Measurements from ENCODE around the gene CLCN5. TPM values are rescaled to one million over a fixed set of nuclear protein-coding genes. Genes with fewer than 3 reads are reported as not detected.

The CLCN5 gene
- total RNA-seq, 6 experiments from 2014 or later = 9.7 to 26.5 (median 14.0) TPM

GRCh38 chrX:49925176-49925575 is 2.8 kb downstream of the CLCN5 start:
- 18% methylated on average over 2 of the region's 2 CpGs for WGBS (ENCODE audit: insufficient coverage, low coverage, low lambda C conversion rate, missing lambda C conversion rate)
- Histone ChIP-seq H3K36me3 (no peaks in the 10 kb centered on the region), H3K9me3 (no peaks in the 10 kb centered on the region), H3K27me3 (no peaks in the 10 kb centered on the region), H3K27ac (no peak overlapping the region), H3K4me1 (peaks cover 0 to 1% (median 0%) of the 10 kb centered on the region in 4 donors), H3K4me3 (no peak overlapping the region)
- ATAC-seq (no peak), DNase-seq (no peak)
- intact Hi-C loops (cut with DNase I) = no loop called here
- TF ChIP-seq POLR2A (IDR thresholded peaks at IDR 0.05) (no peak), CTCF (IDR thresholded peaks at IDR 0.05) (no peak)

GRCh38 chrX:49930039-49930438 is 7.6 kb downstream of the CLCN5 start:
- ATAC-seq (no peak), DNase-seq (no peak)
- WGBS (ENCODE audit: insufficient coverage, low coverage, low lambda C conversion rate, missing lambda C conversion rate) = 29% methylated on average over 1 of the region's 1 CpG
- TF ChIP-seq CTCF (IDR thresholded peaks at IDR 0.05) = no peak
- no peak for TF ChIP-seq POLR2A (IDR thresholded peaks at IDR 0.05)
- intact Hi-C loops (cut with DNase I) = no loop called here
- H3K9me3 ChIP-seq = no peaks in the 10 kb centered on the region
- H3K27ac ChIP-seq = no peak overlapping the region
- H3K4me3 ChIP-seq = no peak overlapping the region
- no peaks in the 10 kb centered on the region for H3K36me3 ChIP-seq
- no peaks in the 10 kb centered on the region for H3K4me1 ChIP-seq
- H3K27me3 ChIP-seq = no peaks in the 10 kb centered on the region

- DNase-seq = no peak
- WGBS (ENCODE audit: insufficient coverage, low coverage, low lambda C conversion rate, missing lambda C conversion rate) = 66% methylated on average over 2 of the region's 2 CpGs
Measured at GRCh38 chrX:49932791-49933190, 10.4 kb downstream of the CLCN5 start.

GRCh38 chrX:49934148-49934547 is 11.8 kb downstream of the CLCN5 start:
- Histone ChIP-seq H3K36me3 (no peaks in the 10 kb centered on the region), H3K4me1 (no peaks in the 10 kb centered on the region), H3K9me3 (no peaks in the 10 kb centered on the region), H3K27ac (no peak overlapping the region), H3K27me3 (no peaks in the 10 kb centered on the region), H3K4me3 (no peak overlapping the region)
- no peak for TF ChIP-seq CTCF (IDR thresholded peaks at IDR 0.05)
- TF ChIP-seq POLR2A (IDR thresholded peaks at IDR 0.05) = no peak
- ATAC-seq = no peak
- intact Hi-C loops (cut with DNase I) = no loop called here
- 29% methylated on average over 3 of the region's 3 CpGs for WGBS (ENCODE audit: insufficient coverage, low coverage, low lambda C conversion rate, missing lambda C conversion rate)
- DNase-seq = no peak

More at GRCh38 chrX:49932791-49933190, 10.4 kb downstream of the CLCN5 start:
- Histone ChIP-seq H3K27me3 (no peaks in the 10 kb centered on the region), H3K4me1 (no peaks in the 10 kb centered on the region), H3K9me3 (no peaks in the 10 kb centered on the region), H3K27ac (no peak overlapping the region), H3K4me3 (no peak overlapping the region), H3K36me3 (no peaks in the 10 kb centered on the region)
- intact Hi-C loops (cut with DNase I) = no loop called here
- no peak for TF ChIP-seq POLR2A (IDR thresholded peaks at IDR 0.05)
- TF ChIP-seq CTCF (IDR thresholded peaks at IDR 0.05) = no peak
- ATAC-seq = no peak

GRCh38 chrX:49934729-49935128 is 12.3 kb downstream of the CLCN5 start:
- DNase-seq (no peak), ATAC-seq (no peak)
- WGBS (ENCODE audit: insufficient coverage, low coverage, low lambda C conversion rate, missing lambda C conversion rate) = 56% methylated on average over 3 of the region's 3 CpGs
- intact Hi-C loops (cut with DNase I) = no loop called here
- no peak overlapping the region for H3K4me3 ChIP-seq
- H3K27ac ChIP-seq = no peak overlapping the region
- H3K9me3 ChIP-seq = no peaks in the 10 kb centered on the region
- no peaks in the 10 kb centered on the region for H3K36me3 ChIP-seq
- TF ChIP-seq POLR2A (IDR thresholded peaks at IDR 0.05) = no peak
- no peak for TF ChIP-seq CTCF (IDR thresholded peaks at IDR 0.05)
- H3K27me3 ChIP-seq = no peaks in the 10 kb centered on the region
- H3K4me1 ChIP-seq = no peaks in the 10 kb centered on the region

Data from right lobe of liver (tissue), 6 donors.